ENCODE measurements around the gene MRPS34. TPM values are rescaled to one million over a fixed set of nuclear protein-coding genes. Genes with fewer than 3 reads are reported as not detected.
A peak's percentile ranks its signal among the peaks of the same experiment; 100 is the strongest.

The MRPS34 gene
- total and polyA plus RNA-seq, 9 of the 15 experiments (the other 6 are each of a cell fraction or from before 2014, with no cell fraction given) = 5.2 to 334 (median 92.8) TPM

DNA sequence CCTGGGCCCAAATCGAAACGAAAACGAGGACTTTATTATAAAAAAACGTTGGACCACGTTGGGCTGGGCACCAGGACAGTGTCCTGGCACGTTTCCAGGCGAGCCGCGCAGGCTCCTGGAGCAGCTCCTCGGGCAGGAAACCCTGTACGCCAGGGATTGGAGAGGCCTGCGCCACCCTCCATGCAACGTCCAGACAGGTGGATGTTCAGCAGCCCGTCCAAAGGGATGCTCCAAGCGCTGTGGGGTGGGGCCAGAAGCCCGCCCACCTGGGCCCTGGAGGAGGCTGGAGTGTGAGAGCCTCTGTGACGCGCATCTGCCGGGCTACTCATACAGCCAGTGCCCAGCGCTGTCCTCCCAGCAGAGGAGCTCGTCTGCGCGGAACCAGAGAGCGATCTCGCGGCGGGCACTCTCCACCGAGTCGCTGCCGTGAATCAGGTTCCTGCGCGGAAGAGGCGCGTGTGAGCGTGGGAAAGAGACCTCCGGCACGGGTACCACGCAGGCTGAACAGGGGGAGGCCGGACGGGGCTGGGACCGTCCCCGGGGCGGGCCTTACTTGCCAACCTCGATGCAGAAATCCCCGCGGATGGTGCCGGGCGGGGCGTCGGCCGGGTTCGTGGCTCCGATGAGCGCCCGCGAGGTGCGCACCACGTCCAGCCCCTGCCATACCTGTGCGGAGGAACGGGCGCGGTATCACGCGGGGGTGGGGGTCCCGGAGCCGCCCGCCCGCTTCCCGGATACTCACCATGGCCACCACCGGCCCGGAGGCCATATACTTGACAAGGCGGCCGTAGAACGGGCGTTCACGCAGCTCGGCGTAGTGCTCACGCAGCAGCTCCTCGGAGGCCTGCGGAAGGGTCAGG lies 2.4 kb downstream of the MRPS34 start (continued):
- TF ChIP-seq, protein P1, sequence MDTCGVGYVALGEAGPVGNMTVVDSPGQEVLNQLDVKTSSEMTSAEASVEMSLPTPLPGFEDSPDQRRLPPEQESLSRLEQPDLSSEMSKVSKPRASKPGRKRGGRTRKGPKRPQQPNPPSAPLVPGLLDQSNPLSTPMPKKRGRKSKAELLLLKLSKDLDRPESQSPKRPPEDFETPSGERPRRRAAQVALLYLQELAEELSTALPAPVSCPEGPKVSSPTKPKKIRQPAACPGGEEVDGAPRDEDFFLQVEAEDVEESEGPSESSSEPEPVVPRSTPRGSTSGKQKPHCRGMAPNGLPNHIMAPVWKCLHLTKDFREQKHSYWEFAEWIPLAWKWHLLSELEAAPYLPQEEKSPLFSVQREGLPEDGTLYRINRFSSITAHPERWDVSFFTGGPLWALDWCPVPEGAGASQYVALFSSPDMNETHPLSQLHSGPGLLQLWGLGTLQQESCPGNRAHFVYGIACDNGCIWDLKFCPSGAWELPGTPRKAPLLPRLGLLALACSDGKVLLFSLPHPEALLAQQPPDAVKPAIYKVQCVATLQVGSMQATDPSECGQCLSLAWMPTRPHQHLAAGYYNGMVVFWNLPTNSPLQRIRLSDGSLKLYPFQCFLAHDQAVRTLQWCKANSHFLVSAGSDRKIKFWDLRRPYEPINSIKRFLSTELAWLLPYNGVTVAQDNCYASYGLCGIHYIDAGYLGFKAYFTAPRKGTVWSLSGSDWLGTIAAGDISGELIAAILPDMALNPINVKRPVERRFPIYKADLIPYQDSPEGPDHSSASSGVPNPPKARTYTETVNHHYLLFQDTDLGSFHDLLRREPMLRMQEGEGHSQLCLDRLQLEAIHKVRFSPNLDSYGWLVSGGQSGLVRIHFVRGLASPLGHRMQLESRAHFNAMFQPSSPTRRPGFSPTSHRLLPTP (IDR thresholded peaks at IDR 0.05; ENCODE audit: borderline replicate concordance, extremely low read depth, insufficient read length) = no peak
- TF ChIP-seq CBX3 (IDR thresholded peaks at IDR 0.05; ENCODE audit: borderline replicate concordance in 1 of 2, low read length in 2 of 2) (no peak), KDM5B (IDR thresholded peaks at IDR 0.05; ENCODE audit: insufficient replicate concordance, low read depth, low read length) (peak; percentile 28), NUFIP1 (IDR thresholded peaks at IDR 0.05; ENCODE audit: partially characterized antibody) (no peak), CREM (IDR thresholded peaks at IDR 0.05; ENCODE audit: low read depth) (0 out of 2 replicates have a peak, but pooled peaks have one; percentile 2), RBM15 (IDR thresholded peaks at IDR 0.05; ENCODE audit: insufficient read depth, low read length) (no peak), ZBTB8A (IDR thresholded peaks at IDR 0.05; ENCODE audit: partially characterized antibody) (no peak), SIX5 (IDR thresholded peaks at IDR 0.05; ENCODE audit: borderline replicate concordance in 1 of 2, insufficient read depth in 1 of 2, low read depth in 1 of 2, low read length in 2 of 2) (no peak), CAMTA2 (CRISPR knock-in tag; conservative IDR thresholded peaks at IDR 0.05) (0 out of 2 replicates have a peak, but pooled peaks have one; percentile 52)
- TF ChIP-seq, protein P2, sequence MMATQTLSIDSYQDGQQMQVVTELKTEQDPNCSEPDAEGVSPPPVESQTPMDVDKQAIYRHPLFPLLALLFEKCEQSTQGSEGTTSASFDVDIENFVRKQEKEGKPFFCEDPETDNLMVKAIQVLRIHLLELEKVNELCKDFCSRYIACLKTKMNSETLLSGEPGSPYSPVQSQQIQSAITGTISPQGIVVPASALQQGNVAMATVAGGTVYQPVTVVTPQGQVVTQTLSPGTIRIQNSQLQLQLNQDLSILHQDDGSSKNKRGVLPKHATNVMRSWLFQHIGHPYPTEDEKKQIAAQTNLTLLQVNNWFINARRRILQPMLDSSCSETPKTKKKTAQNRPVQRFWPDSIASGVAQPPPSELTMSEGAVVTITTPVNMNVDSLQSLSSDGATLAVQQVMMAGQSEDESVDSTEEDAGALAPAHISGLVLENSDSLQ (IDR thresholded peaks at IDR 0.05) = no peak
- TF ChIP-seq, protein P3, sequence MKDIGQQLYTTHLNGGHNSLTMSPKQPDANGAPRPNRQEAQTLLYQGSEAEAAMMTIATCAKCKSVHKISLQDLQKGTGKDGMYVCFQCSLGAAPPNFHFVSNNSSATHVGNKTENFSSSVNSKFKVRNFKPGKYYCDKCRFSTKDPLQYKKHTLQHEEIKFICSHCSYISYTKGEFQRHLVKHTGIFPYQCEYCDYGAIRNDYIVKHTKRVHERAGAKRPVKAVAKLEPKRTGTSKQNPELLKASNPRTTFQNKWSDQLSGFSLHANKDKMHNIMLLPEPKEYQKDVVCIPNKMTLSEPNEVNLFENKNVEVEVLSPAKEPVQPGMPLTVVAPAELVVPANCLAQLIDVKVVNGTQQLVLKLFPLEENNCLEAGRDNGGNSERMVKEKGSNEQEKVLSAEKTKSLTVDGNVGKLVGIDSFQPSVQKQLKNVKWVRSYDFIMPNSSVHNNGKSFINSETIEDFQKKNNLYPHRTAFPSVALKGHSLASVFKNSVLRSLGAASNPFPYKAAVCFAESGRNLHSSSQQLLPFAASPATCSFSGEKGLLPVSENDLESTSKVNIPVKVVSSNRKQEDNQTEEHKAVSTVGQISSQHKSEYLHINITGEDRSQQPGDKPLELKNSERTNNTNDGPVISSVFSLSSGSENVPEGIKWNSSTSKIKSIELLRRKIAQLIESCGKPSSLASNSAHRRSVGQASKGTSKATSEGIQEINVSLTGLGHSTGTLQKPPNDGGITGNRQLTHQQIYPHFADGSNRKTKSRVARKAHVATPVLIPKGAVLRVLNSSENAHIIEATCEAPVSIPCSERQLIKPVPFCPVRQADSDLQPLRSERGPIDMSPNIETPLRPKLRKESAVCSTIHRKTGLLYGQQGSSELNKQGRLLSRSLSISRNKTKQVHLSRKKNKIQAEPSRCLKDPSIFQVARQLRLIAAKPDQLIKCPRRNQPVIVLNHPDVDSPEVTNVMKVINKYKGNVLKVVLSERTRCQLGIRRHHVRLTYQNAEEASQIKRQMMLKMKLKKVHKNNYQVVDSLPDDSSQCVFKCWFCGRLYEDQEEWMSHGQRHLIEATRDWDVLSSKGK (CRISPR knock-in tag; IDR thresholded peaks at IDR 0.05) = no peak
- TF ChIP-seq, protein P4, sequence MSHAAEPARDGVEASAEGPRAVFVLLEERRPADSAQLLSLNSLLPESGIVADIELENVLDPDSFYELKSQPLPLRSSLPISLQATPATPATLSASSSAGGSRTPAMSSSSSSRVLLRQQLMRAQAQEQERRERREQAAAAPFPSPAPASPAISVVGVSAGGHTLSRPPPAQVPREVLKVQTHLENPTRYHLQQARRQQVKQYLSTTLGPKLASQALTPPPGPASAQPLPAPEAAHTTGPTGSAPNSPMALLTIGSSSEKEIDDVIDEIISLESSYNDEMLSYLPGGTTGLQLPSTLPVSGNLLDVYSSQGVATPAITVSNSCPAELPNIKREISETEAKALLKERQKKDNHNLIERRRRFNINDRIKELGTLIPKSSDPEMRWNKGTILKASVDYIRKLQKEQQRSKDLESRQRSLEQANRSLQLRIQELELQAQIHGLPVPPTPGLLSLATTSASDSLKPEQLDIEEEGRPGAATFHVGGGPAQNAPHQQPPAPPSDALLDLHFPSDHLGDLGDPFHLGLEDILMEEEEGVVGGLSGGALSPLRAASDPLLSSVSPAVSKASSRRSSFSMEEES (CRISPR knock-in tag; IDR thresholded peaks at IDR 0.05) = no peak
- TF ChIP-seq, protein P5, sequence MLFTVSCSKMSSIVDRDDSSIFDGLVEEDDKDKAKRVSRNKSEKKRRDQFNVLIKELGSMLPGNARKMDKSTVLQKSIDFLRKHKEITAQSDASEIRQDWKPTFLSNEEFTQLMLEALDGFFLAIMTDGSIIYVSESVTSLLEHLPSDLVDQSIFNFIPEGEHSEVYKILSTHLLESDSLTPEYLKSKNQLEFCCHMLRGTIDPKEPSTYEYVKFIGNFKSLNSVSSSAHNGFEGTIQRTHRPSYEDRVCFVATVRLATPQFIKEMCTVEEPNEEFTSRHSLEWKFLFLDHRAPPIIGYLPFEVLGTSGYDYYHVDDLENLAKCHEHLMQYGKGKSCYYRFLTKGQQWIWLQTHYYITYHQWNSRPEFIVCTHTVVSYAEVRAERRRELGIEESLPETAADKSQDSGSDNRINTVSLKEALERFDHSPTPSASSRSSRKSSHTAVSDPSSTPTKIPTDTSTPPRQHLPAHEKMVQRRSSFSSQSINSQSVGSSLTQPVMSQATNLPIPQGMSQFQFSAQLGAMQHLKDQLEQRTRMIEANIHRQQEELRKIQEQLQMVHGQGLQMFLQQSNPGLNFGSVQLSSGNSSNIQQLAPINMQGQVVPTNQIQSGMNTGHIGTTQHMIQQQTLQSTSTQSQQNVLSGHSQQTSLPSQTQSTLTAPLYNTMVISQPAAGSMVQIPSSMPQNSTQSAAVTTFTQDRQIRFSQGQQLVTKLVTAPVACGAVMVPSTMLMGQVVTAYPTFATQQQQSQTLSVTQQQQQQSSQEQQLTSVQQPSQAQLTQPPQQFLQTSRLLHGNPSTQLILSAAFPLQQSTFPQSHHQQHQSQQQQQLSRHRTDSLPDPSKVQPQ (CRISPR knock-in tag; IDR thresholded peaks at IDR 0.05; ENCODE audit: borderline replicate concordance) = no peak
